Neural cell (in vitro differentiated cells): Measurements from ENCODE around the gene RHOH. TPM values are rescaled to one million over a fixed set of nuclear protein-coding genes. Genes with fewer than 3 reads are reported as not detected.

Experiments
- H2AFZ ChIP-seq: fragments of 200-600, 300-800 bp; sonication (generic), shearing (Covaris generic); 2 replicates; pipeline ENCODE4 v1.6.0; 2014; ENCODE audit warnings: low read depth, mild to moderate bottlenecking, antibody characterized with exemption, low read length, moderate library complexity
- H3F3A ChIP-seq: fragments of 200-600 bp; shearing (Covaris generic); 2 replicates; pipeline ENCODE4 v1.6.1; 2016; ENCODE audit warnings: mild to moderate bottlenecking, moderate library complexity, mixed read lengths, antibody characterized with exemption, low read length; ENCODE audit not compliant: insufficient read depth, poor library complexity, severe bottlenecking
- H3K27ac ChIP-seq: fragments of 200-600, 300-800 bp; sonication (generic), shearing (Covaris generic); 2 replicates; pipeline ENCODE4 v1.5.1; 2014; ENCODE audit warnings: mild to moderate bottlenecking, low read length, moderate library complexity
- H3K27me3 ChIP-seq: fragments of 300-800, 200-600 bp; sonication (generic), shearing (Covaris generic); 2 replicates; pipeline ENCODE4 v1.6.0; 2014; ENCODE audit warnings: mild to moderate bottlenecking, low read depth, low read length, moderate library complexity; ENCODE audit not compliant: insufficient read depth
- H3K36me3 ChIP-seq: fragments of 300-800, 200-600 bp; sonication (generic), shearing (Covaris generic); 2 replicates; pipeline ENCODE4 v1.5.1; 2014; ENCODE audit warnings: mild to moderate bottlenecking, antibody characterized with exemption, low read length, moderate library complexity; ENCODE audit not compliant: insufficient read depth
- H3K4me2 ChIP-seq: fragments of 300-800, 200-600 bp; sonication (generic), shearing (Covaris generic); 2 replicates; pipeline ENCODE4 v1.6.0; 2014; ENCODE audit warnings: mild to moderate bottlenecking, low read length
- H3K4me3 ChIP-seq: fragments of 300-800, 200-600 bp; sonication (generic), shearing (Covaris generic); 2 replicates; pipeline ENCODE4 v1.5.1; 2014; ENCODE audit warnings: mild to moderate bottlenecking, low read length, moderate library complexity
- H3K79me2 ChIP-seq: fragments of 200-600 bp; shearing (Covaris generic); replicated peaks from 2 replicates; pipeline ENCODE4 v1.6.0; 2014; ENCODE audit warnings: mild to moderate bottlenecking, low read length, moderate library complexity; ENCODE audit not compliant: insufficient read depth
- H3K9ac ChIP-seq: fragments of 300-800, 200-600 bp; sonication (generic), shearing (Covaris generic); 2 replicates; pipeline ENCODE4 v1.6.1; 2016; ENCODE audit warnings: mild to moderate bottlenecking, low read length, mixed read lengths
- H3K9me2 ChIP-seq: fragments of 200-600 bp; shearing (Covaris generic); 2 replicates; pipeline ENCODE4 v1.6.1; 2016; ENCODE audit warnings: mild to moderate bottlenecking, low read length, mixed read lengths; ENCODE audit not compliant: insufficient read depth
- H3K9me3 ChIP-seq: fragments of 200-600, 300-800 bp; sonication (generic), shearing (Covaris generic); 2 replicates; pipeline ENCODE4 v1.6.1; 2016; ENCODE audit warnings: mild to moderate bottlenecking, mixed run types, low read length, moderate library complexity, mixed read lengths
- H4K20me1 ChIP-seq: fragments of 200-600 bp; shearing (Covaris generic); 2 replicates; pipeline ENCODE4 v1.6.1; 2016; ENCODE audit warnings: mild to moderate bottlenecking, mixed run types; ENCODE audit not compliant: insufficient read depth
- EP300 ChIP-seq: fragments of 450-650 bp; conservative IDR thresholded peaks from 2 replicates; pipeline ENCODE4 v1.6.1; 2014; ENCODE audit warnings: antibody characterized with exemption, mild to moderate bottlenecking, moderate library complexity; ENCODE audit not compliant: poor library complexity, severe bottlenecking
- EZH2 ChIP-seq: fragments of 200-600, 300-800 bp; shearing (Covaris generic), sonication (generic); IDR thresholded peaks from 2 replicates; pipeline ENCODE4 v1.6.1; 2014; ENCODE audit warnings: antibody characterized with exemption, low read length, borderline replicate concordance, mild to moderate bottlenecking; ENCODE audit not compliant: insufficient read depth, poor library complexity, severe bottlenecking
- MXI1 ChIP-seq: fragments of 450-650 bp; conservative IDR thresholded peaks from 2 replicates; pipeline ENCODE4 v1.6.1; 2014; ENCODE audit warnings: antibody characterized with exemption, mild to moderate bottlenecking; ENCODE audit not compliant: poor library complexity, severe bottlenecking
- POLR2AphosphoS5 ChIP-seq: IDR thresholded peaks from 2 replicates; pipeline ENCODE4 v1.6.1; 2012
- RAD21 ChIP-seq: fragments of 450-650 bp; conservative IDR thresholded peaks from 2 replicates; pipeline ENCODE4 v1.6.1; 2014; ENCODE audit warnings: antibody characterized with exemption, mild to moderate bottlenecking, moderate library complexity
- SMC3 ChIP-seq: fragments of 450-650 bp; conservative IDR thresholded peaks from 2 replicates; pipeline ENCODE4 v1.6.1; 2014; ENCODE audit warnings: antibody characterized with exemption, mild to moderate bottlenecking, moderate library complexity; ENCODE audit not compliant: poor library complexity
- TAF1 ChIP-seq: IDR thresholded peaks from 2 replicates; pipeline ENCODE4 v1.6.1; 2012; ENCODE audit warnings: low read depth
- polyA plus RNA-seq: library from polyadenylated mRNA; depleted of rRNA; stranded (reverse); fragments of >200 nt; gene quantifications from 2 replicates; pipeline ENCODE4 v1.2.3, GENCODE V29; 2014
- TF ChIP-seq, protein P1 (sequence below): fragments of 450-650 bp; IDR thresholded peaks from 2 replicates; pipeline ENCODE4 v1.5.1; 2014; ENCODE audit warnings: antibody characterized with exemption, mild to moderate bottlenecking, moderate library complexity; ENCODE audit not compliant: poor library complexity, severe bottlenecking
- TF ChIP-seq, protein P2 (sequence below): IDR thresholded peaks from 2 replicates; pipeline ENCODE4 v1.6.1; 2012; ENCODE audit warnings: borderline replicate concordance

The RHOH gene
- polyA plus RNA-seq, 1 donor from 2014 or later: not detected

DNA sequence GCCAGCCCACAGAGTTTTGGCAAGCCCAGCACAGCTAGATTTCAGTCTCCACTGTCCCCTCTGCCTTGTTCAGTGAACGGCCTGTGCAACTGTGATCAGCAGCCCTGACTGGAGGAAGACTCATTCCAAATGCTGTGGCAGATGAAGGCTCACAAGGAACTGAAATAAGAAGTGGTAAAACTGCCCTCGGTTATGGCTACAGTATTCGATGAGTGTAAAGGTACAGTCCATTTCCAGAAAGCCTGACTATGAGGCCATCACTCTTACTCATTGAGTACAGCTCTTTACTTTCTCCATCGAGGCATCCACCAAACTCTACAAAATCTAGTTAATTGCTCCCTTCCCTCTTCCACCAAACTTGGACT lies 69.1 kb downstream of the RHOH start:
- H3K27ac ChIP-seq: no peak overlapping the region
- no peaks in the 10 kb centered on the region for H4K20me1 ChIP-seq
- H2AFZ ChIP-seq: no peak overlapping the region
- no peak for TF ChIP-seq RAD21
- TF ChIP-seq, protein P1, sequence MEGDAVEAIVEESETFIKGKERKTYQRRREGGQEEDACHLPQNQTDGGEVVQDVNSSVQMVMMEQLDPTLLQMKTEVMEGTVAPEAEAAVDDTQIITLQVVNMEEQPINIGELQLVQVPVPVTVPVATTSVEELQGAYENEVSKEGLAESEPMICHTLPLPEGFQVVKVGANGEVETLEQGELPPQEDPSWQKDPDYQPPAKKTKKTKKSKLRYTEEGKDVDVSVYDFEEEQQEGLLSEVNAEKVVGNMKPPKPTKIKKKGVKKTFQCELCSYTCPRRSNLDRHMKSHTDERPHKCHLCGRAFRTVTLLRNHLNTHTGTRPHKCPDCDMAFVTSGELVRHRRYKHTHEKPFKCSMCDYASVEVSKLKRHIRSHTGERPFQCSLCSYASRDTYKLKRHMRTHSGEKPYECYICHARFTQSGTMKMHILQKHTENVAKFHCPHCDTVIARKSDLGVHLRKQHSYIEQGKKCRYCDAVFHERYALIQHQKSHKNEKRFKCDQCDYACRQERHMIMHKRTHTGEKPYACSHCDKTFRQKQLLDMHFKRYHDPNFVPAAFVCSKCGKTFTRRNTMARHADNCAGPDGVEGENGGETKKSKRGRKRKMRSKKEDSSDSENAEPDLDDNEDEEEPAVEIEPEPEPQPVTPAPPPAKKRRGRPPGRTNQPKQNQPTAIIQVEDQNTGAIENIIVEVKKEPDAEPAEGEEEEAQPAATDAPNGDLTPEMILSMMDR: no peak
- no peak for TF ChIP-seq POLR2AphosphoS5
- no peak for TF ChIP-seq TAF1
- no peak for TF ChIP-seq EP300
- no peak for TF ChIP-seq SMC3
- TF ChIP-seq, protein P2, sequence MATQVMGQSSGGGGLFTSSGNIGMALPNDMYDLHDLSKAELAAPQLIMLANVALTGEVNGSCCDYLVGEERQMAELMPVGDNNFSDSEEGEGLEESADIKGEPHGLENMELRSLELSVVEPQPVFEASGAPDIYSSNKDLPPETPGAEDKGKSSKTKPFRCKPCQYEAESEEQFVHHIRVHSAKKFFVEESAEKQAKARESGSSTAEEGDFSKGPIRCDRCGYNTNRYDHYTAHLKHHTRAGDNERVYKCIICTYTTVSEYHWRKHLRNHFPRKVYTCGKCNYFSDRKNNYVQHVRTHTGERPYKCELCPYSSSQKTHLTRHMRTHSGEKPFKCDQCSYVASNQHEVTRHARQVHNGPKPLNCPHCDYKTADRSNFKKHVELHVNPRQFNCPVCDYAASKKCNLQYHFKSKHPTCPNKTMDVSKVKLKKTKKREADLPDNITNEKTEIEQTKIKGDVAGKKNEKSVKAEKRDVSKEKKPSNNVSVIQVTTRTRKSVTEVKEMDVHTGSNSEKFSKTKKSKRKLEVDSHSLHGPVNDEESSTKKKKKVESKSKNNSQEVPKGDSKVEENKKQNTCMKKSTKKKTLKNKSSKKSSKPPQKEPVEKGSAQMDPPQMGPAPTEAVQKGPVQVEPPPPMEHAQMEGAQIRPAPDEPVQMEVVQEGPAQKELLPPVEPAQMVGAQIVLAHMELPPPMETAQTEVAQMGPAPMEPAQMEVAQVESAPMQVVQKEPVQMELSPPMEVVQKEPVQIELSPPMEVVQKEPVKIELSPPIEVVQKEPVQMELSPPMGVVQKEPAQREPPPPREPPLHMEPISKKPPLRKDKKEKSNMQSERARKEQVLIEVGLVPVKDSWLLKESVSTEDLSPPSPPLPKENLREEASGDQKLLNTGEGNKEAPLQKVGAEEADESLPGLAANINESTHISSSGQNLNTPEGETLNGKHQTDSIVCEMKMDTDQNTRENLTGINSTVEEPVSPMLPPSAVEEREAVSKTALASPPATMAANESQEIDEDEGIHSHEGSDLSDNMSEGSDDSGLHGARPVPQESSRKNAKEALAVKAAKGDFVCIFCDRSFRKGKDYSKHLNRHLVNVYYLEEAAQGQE: no peak
- no peak for TF ChIP-seq MXI1
- TF ChIP-seq EZH2: no peak
- no peaks in the 10 kb centered on the region for H3K9me3 ChIP-seq
- no peaks in the 10 kb centered on the region for H3K9me2 ChIP-seq
- H3K36me3 ChIP-seq: no peaks in the 10 kb centered on the region
- no peaks in the 10 kb centered on the region for H3K27me3 ChIP-seq
- no peaks in the 10 kb centered on the region for H3K79me2 ChIP-seq
- no peaks in the 10 kb centered on the region for H3F3A ChIP-seq
- no peak overlapping the region for H3K9ac ChIP-seq
- H3K4me2 ChIP-seq: no peak overlapping the region
- H3K4me3 ChIP-seq: no peak overlapping the region

DNA sequence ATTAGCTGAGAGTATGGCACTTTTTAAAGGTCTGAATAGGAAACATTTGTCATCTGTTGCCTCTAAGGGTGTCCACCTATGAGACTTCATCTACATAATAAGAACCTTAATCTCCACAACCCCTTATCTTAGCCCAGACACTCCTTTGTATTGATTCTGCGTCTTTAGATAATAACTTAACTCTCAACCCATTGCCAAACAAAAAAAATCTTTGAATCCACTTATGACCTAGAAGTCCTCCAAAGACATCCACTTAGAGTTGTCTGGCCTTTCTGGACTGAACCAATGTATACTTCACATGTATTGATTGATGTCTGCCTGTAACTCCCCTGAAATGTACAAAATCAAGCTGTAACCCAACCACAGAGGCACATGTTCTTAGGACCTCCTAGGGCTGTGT lies 72.3 kb downstream of the RHOH start:
- no peak overlapping the region for H3K27ac ChIP-seq
- no peak overlapping the region for H3K9ac ChIP-seq
- no peak overlapping the region for H2AFZ ChIP-seq
- H3K36me3 ChIP-seq: no peaks in the 10 kb centered on the region
- no peak overlapping the region for H3K4me2 ChIP-seq
- TF ChIP-seq, protein P1: no peak
- TF ChIP-seq TAF1 (no peak), EZH2 (no peak), RAD21 (no peak), SMC3 (no peak), MXI1 (no peak), EP300 (no peak), POLR2AphosphoS5 (no peak)
- TF ChIP-seq, protein P2: no peak
- H3K79me2 ChIP-seq: no peaks in the 10 kb centered on the region
- H3K9me3 ChIP-seq: no peaks in the 10 kb centered on the region
- no peaks in the 10 kb centered on the region for H3K27me3 ChIP-seq
- H3K4me3 ChIP-seq: no peak overlapping the region
- no peaks in the 10 kb centered on the region for H3K9me2 ChIP-seq
- H3F3A ChIP-seq: no peaks in the 10 kb centered on the region
- H4K20me1 ChIP-seq: no peaks in the 10 kb centered on the region
